HCT116 (cell line): ENCODE results near the gene REXO4.

Experiments
- CEBPB ChIP-seq: IDR thresholded peaks from 2 replicates; pipeline ENCODE4 v1.6.1; 2012; ENCODE audit warnings: low read depth
- CTCF ChIP-seq, 3 experiments: fragments of 200-600 bp in 1 of 3; sonication (generic) in 1 of 3; IDR thresholded peaks in 2 of 3; conservative IDR thresholded peaks in 1 of 3; 2 replicates each; pipeline ENCODE4 v1.5.1; 2012 to 2017; ENCODE audit warnings: low read depth in 2 of 3, low read length in 2 of 3, antibody characterized with exemption in 1 of 3, borderline replicate concordance in 1 of 3, control low read depth in 1 of 3, mild to moderate bottlenecking in 1 of 3, mixed read lengths in 1 of 3, mixed run types in 1 of 3, moderate library complexity in 1 of 3; ENCODE audit not compliant: insufficient read depth in 1 of 3
- MAX ChIP-seq: IDR thresholded peaks from 2 replicates; pipeline ENCODE4 v1.6.1; 2012
- POLR2A ChIP-seq: IDR thresholded peaks from 2 replicates; pipeline ENCODE4 v1.7.0; 2011; ENCODE audit warnings: borderline replicate concordance; ENCODE audit not compliant: insufficient read depth, insufficient read length; ENCODE audit errors: extremely low read depth
- POLR2AphosphoS5 ChIP-seq: IDR thresholded peaks from 2 replicates; pipeline ENCODE4 v1.6.1; 2011; ENCODE audit warnings: mild to moderate bottlenecking, low read depth, low read length, moderate library complexity
- TCF7L2 ChIP-seq: IDR thresholded peaks from 2 replicates; pipeline ENCODE4 v1.7.0; 2011; ENCODE audit warnings: borderline replicate concordance, inconsistent platforms; ENCODE audit not compliant: insufficient read depth, insufficient read length; ENCODE audit errors: extremely low read depth
- YY1 ChIP-seq: IDR thresholded peaks from 2 replicates; pipeline ENCODE4 v1.6.1; 2011; ENCODE audit warnings: low read length, low read depth, moderate library complexity, mild to moderate bottlenecking; ENCODE audit not compliant: insufficient replicate concordance; ENCODE audit errors: extremely low read depth
- ZNF274 ChIP-seq: fragments of 200-500 bp; sonication (Bioruptor generic); IDR thresholded peaks from 2 replicates; pipeline ENCODE4 v1.6.1; 2014; ENCODE audit warnings: mild to moderate bottlenecking, low read depth, low read length, inconsistent platforms

DNA sequence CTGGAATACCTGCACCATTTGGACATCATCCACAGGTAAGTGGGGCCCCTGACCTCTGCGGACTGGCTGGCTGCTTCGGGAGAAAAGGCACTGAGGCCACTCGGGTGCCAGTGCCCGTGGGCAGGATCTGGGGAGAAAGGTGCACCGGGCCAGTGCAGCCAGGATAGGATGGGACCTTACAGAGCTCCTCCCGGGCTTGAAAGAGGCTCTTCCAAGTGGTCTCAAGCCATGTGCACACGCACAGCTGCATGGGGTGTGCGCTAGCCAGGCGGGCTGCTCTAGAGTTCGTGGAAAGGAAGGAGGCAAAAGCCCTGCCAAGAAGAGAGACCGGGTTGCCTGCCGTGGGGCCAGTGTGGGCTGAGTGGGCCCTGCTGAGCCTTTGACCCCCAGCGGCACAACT, 28.2 kb downstream of the REXO4 start:
- TF ChIP-seq MAX (no peak), POLR2A (no peak), CTCF (IDR thresholded peaks at IDR 0.05 in 2 of 3, conservative IDR thresholded peaks at IDR 0.05 in 1 of 3; ENCODE audit: borderline replicate concordance in 1 of 3, insufficient read depth in 1 of 3, low read depth in 2 of 3, low read length in 2 of 3) (no peak), CEBPB (no peak), POLR2AphosphoS5 (no peak), YY1 (no peak), ZNF274 (no peak), TCF7L2 (no peak)
